Stimulated activated CD8-positive, alpha-beta memory T cell treated with anti-CD3 and anti-CD28 coated beads, Interleukin-7, amount 100 ng/mL, for 48 hours (primary cell): Measurements from ENCODE around the gene CENPO.
"Not testable (repeated sequence)": the region's sequence is repeated elsewhere in the genome, so short reads cannot be mapped to it uniquely, and the experiment has no call there.

Experiments used
- DNase-seq, 2 donors: peaks; one replicate each; pipeline ENCODE4 v3.0.0-alpha.2; 2020; ENCODE audit warnings: low read depth in 1 of 2; ENCODE audit errors: extremely low read depth in 1 of 2

Gene CENPO

GRCh38 chr2:24822049-24822706, 29.0 kb downstream of the CENPO start:
- no peak for DNase-seq

- DNase-seq, result no peak
These were observed 30.9 kb downstream of the CENPO start for GRCh38 chr2:24824071-24824588.

- peak in 1 of 2 donors; percentile 14 for DNase-seq
These were observed 32.0 kb downstream of the CENPO start for GRCh38 chr2:24824966-24825882.

GRCh38 chr2:24825883-24826772, 32.9 kb downstream of the CENPO start:
- DNase-seq, result no peak

GRCh38 chr2:24826773-24827145, 33.5 kb downstream of the CENPO start:
- DNase-seq, result no peak

GRCh38 chr2:24827321-24828237, 34.4 kb downstream of the CENPO start:
- DNase-seq, result peak; percentile 26 to 59

GRCh38 chr2:24828238-24828996, 35.2 kb downstream of the CENPO start:
- no peak for DNase-seq

GRCh38 chr2:24830351-24830750, 37.1 kb downstream of the CENPO start:
- no peak for DNase-seq

GRCh38 chr2:24830786-24831185, 37.6 kb downstream of the CENPO start:
- DNase-seq, result no peak

- no peak for DNase-seq
These were observed 38.2 kb downstream of the CENPO start for GRCh38 chr2:24831221-24832072.

- no peak for DNase-seq
These were observed 38.8 kb downstream of the CENPO start for GRCh38 chr2:24832073-24832461.

- DNase-seq, result no peak
These were observed 39.3 kb downstream of the CENPO start for GRCh38 chr2:24832521-24832920.

GRCh38 chr2:24832931-24833701, 39.9 kb downstream of the CENPO start:
- no peak for DNase-seq

- DNase-seq, result no peak
These were observed 40.9 kb downstream of the CENPO start for GRCh38 chr2:24833821-24834732.

GRCh38 chr2:24834733-24835395, 41.6 kb downstream of the CENPO start:
- no peak for DNase-seq

GRCh38 chr2:24835411-24835810, 42.2 kb downstream of the CENPO start:
- DNase-seq, result not testable (repeated sequence)
